NCI-H446 (cell line): ENCODE data around the gene CD99.
"Not testable (repeated sequence)": the region's sequence is repeated elsewhere in the genome, so short reads cannot be mapped to it uniquely, and the experiment has no call there.

Experiments
- DNase-seq, 2 experiments: peaks; one replicate each; lab custom pipeline; 2025; lab: John Stamatoyannopoulos, UW

CD99 gene

DNA sequence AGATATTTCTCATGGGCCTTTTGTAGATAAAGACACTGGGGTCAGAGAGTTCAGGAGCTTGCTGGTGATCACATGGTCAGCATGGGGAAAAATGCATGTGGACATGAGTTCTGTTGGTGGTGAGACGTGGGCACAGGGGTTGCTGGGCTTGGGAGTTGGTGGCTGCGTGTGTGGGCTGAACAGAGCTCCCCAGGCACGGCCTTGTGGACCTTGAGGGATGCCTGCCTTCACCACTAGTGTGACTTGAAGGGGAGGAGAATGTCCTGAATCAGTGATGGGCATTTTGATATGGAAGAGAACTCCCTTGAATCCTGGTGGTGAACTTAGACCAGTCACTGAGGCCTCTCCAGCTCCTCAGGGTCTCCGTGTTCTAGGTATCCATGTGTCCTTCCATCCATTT lies 8.9 kb downstream of the CD99 start:
- DNase-seq, result no peak

DNA sequence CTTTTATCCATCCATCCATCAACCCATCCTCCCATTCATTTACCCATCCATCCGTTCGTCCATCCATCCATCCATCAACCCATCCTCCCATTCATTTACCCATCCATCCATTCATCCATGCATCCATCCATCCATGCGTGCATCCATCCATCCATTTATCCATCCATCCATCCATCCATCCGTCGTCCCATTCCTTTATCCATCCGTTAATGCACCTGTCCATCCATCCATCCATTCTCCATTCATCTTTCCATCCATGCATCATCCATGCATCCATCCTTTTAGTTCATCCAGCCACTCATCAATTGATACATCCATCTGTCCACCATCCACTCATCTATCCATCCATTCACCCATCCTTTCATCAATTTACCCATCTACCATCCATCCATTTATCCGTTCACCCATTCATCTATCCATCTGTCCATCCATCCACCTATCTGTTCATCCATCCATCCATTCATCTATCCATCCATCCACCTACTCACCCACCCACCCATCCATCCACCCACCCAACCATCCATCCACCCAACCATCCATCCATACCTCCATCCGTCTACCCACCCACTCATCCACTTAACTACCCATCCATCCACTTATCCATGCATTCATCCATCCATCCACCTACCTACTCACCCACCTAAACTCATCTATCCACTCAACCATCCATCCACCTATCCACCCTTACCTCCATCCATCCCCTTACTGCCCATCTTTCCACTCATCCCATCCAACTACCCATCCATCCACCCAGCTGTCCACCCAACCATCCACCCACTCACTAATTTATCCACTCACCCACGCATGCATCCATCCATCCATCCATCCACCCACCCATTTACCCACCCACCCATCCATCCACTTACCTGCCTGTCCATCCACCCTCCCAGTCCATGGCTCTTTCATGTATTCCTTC lies 9.6 kb downstream of the CD99 start:
- no peak for DNase-seq

DNA sequence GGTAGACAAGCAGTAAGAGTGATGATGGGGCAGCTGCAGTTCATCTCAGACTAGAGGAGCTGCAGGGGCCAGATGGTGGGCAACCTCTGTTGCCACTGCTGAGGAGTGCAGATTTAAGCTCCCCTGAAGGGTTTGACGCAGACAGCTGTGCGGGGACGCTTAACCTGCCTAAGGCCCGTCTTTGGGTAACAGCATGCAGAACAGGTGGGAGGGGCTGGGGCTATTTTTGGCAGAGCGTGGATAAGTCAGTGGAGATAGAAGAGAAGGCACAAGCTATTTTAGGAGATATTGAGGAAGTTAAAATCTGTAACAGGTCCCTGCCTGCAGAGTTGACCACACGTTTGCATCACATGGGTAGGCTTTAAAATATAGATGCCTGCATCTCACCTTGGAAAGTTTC lies 10.5 kb downstream of the CD99 start:
- DNase-seq, result no peak

DNA sequence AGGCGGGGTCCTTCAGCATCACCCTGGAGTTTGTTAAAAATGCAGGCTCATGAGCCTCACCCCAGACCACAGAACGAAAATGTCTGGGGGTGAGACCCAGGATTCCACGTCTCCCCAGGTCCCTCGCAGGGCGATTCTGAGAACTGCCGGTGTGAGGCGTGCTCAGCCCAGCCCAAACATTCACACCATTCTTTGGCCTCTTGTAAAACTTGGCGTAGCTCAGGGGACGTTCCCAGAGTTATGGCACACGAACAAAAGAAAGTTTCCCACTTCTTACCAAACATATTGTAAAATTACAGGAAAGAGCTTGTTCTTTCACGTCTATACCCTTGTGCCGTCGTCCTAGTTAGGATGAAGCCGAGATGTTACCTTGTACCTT lies 12.9 kb downstream of the CD99 start:
- no peak for DNase-seq

DNA sequence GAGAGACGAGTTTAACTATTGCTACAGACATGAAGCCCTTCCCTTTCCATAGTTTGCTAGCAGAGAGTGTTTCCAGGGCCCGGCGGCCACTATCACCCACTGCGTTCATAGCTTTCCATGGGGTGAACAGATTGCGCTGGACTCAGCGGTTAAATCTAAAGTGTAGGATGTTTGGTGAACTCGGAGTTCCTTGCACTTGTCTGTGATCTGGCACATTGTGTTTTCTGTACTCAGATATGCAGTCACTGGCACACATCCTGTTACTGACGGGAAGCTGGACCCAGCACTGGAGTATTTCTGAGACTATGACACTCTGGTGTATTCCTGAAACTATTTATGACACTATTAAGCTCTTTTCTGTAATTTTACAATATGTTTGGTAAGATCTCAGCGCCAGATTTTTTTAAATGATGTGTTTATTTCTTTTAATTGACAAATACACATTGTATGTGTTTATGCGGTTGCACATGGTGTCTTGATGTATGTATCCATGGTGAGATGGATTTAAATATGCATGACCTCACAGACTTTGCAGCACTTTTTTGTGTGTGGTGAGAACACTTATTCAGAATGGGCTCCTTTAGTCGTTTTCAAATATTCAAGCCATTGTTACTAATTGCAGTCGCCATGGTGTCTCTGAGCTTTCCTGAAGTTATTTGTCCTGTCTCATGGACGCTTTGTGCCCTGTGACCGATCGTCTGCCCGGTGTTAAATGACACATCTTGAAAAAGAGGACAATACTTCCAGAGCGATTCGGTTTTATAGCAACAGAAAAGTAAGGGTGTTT lies 14.1 kb downstream of the CD99 start:
- DNase-seq, result no peak

DNA sequence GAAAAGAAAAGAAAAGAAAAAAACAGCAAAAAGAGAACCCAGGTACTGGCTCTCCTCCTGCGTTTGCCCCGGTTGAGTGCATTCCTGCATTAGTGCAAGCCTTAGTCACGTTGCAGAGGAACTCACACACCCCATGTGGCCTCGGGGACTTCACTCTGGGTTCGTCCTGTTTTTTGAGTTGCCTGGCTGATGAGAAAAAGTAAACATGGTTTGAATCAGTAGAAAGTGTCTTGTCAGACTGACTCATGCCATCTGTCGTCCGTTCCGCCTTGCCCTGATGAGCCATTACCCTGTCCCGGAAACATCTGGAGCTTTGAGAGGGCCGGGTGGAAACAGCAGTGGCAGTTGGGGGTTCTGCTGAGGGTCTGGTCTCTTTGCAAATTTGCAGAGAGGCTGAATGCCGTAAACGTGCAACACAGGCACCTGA lies 16.3 kb downstream of the CD99 start:
- no peak for DNase-seq

DNA sequence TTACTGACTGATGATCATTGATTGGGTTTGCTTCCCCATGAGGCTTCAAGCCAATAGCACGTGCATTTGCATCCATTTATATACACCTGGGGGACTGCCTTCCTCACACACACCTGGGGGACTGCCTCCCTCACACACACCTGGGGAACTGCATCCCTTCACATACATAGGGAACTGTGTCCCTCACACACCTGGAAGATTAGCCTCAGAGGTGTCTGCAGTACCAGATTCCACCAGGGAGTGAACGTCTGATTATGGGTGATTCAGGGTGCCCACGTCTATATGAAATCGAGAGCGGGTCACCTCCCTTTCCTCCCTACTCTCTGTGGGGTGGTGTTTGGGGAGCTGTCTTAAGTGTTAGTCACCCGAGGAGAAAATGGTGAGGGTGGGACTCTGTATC lies 16.9 kb downstream of the CD99 start:
- DNase-seq, result no peak

DNA sequence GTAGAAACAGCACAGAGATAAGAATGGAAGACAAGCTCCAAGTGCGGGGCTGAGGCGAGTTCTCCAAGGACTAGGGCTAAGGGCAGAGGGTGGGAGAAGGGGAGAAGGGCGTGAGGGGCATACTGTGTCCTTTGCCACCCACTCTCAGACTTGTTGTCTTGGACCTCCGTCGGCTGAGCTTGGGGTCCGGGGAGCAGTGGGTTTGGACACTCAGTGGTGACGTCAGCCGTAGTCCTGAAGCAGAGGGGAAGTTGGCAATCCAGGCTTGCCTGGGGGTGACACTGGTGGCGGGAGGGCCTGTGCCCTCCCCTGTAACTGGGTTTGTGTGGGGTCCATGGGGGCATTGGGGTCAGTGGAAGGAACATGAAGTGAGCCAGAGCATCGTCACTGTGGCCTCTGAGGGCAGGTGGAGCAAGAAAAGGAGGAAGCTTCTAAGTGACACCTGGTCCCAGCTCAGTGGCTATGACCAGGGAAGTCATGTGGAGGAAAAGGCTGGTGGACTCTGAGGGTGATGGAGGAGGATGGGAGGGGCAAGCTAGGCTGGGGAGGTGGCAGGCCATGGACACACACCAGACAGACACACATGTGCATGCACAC lies 17.6 kb downstream of the CD99 start:
- DNase-seq, result no peak

DNA sequence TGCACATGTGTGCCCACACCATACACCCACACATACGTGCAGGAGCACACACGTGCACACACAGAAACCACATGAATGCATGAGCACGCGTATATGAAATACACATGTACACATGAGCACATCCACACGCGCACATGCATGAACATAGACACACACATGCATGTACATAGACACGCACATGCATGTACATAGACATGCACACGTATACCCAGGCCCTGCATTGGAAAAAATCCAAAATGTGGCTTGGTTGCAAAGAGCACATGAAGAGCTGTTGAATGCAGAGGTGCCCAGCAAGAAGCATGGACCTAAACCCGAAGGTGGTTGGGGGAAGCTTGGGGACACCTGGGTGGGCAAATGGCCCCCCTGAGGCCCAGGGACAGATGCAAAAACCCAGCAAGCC lies 18.5 kb downstream of the CD99 start:
- no peak for DNase-seq

DNA sequence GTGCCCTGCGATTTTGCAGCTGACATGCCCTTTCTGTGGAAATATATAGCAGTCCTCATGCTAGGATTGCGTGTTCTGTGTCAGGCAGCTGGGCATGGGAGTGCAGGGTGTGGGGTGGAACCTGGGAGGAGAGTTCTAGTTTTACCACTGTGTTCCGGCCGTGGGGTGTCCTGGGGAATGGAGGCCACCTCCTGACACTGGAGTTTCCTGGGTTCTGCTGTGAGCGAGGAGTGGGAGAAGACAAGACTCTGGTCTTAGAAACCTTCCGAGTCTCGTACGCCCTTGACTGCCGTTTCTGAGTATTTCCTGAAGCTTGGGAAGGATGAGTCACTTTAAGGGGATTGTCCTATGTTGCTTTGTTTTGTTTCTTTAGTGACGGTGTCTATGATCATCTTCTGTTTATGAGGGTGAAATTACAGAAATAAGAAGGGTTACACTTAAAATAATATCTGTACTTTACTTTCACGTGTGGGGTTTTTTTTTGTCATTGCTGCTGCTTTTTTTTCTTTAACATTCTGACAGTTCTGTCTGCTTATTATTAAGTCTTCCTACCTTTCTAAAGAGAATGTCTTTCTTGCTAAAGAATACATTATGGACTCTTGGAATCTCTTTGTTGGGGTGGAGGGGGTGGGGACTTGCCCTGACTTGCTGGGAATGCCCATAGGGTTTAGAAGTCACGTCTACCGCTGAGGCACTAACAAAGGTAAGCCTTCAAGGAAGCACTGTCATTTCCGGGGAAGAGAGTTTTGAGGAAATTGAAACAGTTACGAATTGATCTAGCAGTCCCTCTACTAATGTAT lies 19.1 kb downstream of the CD99 start:
- DNase-seq, result no peak

DNA sequence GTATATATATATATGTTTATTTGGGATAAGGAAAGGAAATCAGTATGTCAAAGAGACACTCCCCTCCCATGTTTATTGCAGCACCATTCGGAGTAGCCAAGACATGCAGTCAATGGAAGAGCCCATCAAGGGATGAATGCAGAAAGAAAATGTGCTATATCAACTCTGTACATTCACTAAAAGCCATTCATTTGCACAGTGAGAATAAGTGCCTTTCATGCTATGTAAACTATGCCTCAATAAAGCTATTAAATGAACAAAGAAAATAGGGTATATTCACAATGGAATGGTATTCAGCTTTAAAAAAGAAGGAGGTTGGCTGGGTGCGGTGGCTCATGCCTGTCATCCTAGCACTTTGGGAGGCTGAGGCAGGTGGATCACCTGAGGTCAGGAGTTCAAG lies 20.3 kb downstream of the CD99 start:
- DNase-seq, result no peak

DNA sequence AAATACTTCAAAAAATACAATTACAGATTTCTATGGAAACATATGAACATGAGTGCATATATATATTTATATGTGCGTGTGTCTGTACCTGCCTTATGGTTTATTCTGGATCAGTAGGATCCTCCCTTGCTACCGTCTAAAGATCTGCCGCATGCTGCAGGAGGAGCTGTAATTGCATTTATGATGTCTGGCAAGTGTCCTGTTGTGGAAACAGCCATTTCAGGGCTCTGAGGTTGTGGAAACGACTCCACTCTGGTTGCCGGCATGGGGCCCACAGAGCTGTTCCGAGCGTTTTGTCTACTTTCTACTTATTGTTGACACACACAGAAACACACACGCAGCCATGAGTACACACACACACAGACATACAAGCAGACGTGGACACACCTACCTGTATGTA lies 21.3 kb downstream of the CD99 start:
- no peak for DNase-seq

DNA sequence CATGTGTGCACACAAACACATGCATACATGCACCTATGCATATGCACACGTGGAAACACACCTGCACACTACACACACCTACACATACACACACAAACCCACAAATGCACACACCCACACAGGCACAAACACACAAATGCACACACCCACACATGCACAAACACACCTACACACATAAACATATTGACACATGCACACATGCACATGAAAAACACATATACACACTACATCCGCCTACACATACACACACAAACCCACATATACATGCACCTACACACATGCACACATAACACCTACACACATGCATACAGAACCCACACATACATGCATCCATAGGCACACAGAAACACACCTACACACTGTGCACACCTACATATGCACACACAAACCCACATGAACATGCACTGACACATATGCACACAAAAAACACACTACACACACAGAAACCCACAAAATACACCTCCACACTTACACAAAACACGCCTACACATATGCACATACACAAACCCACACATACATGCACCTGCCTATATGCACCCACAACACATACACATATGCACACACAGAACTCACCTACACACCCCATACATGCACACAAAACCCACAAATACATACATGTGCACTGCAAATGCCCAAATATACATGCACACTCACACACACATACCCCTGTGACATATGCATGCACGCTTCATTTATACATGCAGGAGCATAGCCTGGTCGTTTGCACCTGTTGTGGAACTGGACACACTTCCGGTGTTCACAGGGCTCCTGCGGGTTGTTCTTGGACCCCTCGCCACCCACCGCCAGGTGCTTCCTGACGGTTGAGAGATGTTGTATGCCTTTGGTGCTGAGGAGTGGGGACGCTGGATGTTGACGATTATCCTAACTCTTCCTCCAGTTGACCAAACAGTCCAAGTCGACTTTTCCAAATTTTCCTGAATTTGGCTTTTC lies 22.1 kb downstream of the CD99 start:
- DNase-seq, result no peak

DNA sequence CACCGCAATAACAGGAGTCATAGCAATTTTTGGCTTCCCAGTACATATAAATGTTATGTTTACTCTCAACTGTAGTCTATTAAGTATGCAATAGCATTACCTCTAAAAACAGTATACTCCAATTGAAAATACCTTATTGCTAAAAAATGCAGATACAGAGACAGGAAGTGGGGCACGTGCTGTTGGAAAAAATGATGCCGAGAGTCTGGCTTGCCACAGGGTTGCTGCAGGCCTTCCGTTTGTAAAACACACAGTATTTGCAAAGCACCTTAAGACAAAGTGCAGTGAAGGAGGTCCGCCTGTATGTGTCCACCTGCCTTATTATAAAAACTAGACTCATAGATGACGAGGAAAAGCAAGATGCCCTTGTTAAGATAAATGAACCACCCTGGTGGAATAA lies 23.5 kb downstream of the CD99 start:
- DNase-seq, result no peak

DNA sequence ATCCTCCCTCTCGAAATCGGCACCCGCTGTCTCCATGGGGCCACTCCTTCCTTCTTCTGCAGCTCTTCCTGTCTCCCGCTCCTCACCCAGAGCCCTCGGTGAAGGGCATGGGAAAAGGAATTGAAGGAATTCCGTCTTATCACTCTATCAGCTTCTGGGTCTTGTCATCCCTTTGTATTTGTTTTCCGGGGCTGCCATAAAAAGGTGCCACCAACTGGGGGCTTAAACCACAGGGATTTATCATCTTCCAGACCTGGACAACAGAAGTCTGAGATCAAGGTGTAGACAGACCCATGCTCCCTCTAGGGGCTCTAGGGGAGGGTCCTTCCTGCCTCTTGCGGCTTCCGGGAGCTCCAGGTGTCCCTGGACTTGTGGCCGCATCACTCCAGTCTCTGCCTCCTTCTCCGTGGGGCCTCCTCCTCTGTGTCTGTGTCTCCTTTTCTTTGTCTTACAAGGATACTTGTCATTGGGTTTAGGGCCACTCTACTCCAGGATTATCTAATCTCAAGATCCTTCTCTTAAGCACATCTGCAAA lies 24.0 kb downstream of the CD99 start:
- DNase-seq, result no peak

DNA sequence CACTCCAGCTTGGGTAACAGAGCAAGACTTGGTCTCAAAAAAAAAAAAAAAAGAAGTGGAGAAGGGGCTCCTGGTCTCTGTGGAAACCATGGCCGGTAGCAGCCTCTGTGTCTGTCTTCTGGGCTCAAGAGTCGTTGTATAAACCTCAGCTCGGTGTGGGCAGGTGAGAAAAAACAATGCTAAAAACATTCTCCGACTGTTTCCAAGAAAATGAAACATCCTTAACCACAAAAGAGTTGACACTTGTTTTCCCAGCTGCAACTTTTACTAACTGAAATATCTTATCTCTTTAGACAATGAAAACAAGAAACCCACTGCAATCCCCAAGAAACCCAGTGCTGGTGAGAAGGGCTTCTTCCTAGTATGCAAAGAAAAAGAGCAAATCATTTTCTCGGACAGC lies 26.2 kb downstream of the CD99 start:
- DNase-seq, result no peak

DNA sequence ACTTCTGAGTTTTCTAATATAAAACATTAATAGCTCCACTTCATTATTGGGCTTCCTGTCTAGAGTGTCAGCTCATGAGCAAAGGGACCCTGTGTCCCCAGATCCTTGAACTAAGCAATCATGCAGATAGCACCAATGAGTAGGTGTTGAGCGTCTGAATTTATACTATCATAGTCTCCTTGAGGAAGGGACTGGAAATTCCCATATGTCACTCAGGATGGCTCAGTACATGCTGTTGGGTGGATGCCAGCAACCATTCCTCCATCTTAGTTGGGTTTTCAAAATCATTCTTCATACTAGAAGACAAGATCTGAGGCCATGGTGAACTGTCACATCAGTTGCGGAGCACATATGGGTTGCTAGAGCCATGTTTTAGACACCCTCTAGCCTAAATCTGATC lies 27.7 kb downstream of the CD99 start:
- no peak for DNase-seq

DNA sequence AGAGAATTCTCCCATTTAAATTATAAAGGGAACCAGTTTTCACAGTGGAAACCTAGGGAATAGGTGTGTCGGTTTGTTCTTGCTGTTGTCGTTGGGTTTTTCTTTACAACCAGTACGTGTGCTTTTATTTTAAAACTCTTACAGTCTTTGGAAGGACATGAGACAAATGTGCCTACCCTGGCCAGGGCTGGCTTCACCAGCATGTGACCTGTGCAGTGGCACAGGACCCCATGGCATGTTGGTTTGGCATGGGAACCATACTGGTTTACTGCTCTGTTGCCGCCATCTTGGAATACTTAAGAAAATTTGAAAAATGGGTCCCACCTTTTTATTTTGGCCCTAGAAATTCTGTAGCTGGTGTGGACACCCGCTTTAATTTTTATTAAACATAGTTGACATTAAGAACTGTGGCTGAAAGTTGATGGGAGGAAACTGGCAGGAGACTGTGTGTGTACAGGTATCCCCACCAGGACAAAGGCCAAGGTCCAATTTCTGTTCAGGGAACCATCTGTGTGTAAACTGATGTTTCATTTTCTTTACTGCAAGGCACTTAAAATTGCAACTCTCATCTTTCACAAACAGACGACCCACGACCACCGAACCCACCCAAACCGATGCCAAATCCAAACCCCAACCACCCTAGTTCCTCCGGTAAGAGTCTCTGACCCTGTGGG lies 28.8 kb downstream of the CD99 start:
- no peak for DNase-seq

DNA sequence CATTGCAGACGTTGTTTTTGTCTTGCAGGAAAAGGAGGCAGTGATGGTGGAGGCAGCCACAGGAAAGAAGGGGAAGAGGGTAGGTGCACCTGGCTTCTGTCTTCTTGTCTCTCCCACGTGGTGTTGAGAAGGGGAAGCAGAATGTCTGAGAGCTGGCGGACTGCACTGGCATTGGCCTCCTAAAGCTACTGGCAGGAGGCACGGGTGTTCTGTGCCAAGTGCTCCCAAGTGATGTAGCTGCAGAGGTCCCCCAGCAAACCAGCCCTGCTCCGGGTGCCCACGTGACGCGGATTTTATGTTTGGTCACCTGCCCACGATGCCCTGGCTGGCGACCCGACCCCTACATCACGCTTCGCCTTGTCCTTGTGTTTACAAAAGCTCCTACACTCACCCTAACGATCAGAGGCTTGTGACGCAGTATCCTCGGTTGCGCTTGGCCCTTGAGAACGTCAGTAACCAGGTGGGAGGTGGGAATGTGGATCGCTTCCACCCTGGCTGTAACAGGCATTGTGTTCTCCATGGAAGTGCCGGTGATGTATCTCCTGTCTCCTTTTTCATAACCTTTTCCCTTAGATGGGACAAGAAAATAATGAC lies 32.3 kb downstream of the CD99 start:
- no peak for DNase-seq

DNA sequence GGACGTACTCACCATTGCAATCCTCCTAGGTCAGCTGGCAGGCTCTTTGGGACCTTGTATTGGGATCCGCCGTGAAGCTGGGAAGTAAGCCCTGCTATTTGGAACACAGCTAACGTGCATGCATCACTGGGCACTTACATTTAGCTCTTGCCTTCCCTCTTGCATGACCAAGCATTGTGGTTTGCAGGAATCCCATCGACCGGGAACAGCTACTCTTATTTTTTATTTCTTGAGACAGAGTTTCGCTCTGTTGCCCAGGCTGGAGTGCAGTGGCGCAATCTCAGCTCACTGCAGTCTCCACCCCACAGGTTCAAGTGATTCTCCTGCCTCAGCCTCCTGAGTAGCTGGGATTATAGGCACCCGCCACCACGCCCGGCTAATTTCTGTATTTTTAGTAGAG lies 36.2 kb downstream of the CD99 start:
- DNase-seq, result not testable (repeated sequence)
